Measurements from ENCODE around the gene SLC6A20.

Gene SLC6A20

DNA sequence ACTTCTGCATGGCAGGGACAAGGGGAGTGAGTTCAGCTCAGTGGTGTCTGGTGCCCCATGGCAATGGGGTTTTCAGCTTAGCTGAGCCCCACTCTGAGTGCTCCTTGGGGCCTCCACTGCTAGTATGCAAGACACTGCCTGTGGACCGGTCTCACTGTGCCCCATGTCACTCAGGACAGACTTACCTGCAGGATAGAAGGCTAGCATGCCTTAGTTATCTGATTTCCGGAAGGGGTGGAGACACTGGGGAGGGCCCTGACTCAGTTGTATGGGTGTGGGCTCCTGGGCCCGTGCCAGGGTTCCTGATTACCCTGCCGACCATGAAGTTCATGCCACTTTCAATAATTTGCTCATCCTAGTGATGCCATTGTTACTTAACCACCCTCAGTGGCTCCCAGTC, 4.3 kb upstream of the SLC6A20 start:
- DNase-seq: no peak

GRCh38 chr3:45799586-45799985, 3.2 kb upstream of the SLC6A20 start:
- DNase-seq: no peak

GRCh38 chr3:45798034-45798433, 1.7 kb upstream of the SLC6A20 start:
- DNase-seq: no peak

GRCh38 chr3:45796902-45797637, 734 bp upstream of the SLC6A20 start:
- no peak for DNase-seq

DNA sequence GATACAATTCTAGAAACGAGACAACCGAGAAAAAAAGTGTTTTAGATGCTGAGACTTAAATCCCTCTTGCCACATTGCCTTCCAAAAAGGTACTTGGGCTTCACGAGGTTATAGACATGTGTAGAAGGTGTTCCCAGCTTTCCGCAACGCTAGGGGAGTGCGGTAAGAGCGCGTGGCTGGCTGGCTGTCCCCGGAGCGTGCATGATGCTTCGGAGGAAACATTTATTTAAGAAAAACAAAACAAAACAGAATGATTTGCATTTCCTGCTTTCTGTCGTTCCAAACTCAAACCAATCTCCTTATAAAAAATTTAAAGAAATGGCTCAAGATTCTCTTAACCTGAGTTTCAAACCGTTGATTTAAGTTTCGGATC, 841 bp downstream of the SLC6A20 start:
- no peak for DNase-seq

- no peak for DNase-seq
These were observed 1.7 kb downstream of the SLC6A20 start for GRCh38 chr3:45794660-45795059.

DNA sequence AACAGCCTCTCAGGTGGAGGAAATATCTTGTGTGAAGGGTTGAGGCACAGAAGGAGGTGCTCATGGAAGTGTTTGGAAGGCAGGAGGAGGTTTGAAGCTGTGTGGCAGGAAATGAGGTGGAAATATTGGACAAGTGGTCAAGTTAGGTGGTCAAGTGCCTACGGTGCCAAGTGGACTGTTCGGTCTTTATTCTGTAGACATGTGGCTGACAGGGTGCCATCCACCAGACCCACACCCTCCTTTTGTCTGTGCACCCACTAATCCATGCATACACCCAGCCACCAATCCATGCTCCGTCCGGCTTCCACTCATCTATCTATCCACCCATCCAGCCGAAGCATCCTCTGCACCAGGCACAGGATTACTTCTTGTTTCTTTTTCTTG, 2.2 kb downstream of the SLC6A20 start:
- DNase-seq: no peak

GRCh38 chr3:45793482-45794176, 2.7 kb downstream of the SLC6A20 start:
- DNase-seq: no peak

- no peak for DNase-seq
These were observed 3.7 kb downstream of the SLC6A20 start for GRCh38 chr3:45792516-45793172.

DNA sequence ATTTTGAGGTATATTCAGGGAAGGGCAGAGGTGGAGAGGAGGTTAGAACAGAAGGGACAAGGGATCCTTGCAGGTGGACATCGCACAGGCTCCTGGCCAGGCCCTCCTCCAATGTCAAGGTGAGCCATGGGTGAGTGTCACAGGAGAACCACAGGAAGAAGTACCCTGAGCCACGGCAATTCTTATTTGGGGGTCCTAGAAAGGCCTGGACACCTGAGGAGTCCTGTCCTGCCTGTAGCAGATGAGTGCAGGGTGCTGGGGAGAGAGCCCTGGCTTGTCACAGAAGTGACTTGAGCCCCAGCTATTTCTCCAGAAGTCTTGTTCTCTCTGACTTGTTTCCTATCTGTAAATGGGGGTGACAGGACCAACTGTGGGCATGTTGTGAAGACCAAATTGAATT, 4.3 kb downstream of the SLC6A20 start:
- no peak for DNase-seq

- no peak for DNase-seq
These were observed 5.7 kb downstream of the SLC6A20 start for GRCh38 chr3:45790596-45790995.

GRCh38 chr3:45789235-45789812, 7.0 kb downstream of the SLC6A20 start:
- no peak for DNase-seq

DNA sequence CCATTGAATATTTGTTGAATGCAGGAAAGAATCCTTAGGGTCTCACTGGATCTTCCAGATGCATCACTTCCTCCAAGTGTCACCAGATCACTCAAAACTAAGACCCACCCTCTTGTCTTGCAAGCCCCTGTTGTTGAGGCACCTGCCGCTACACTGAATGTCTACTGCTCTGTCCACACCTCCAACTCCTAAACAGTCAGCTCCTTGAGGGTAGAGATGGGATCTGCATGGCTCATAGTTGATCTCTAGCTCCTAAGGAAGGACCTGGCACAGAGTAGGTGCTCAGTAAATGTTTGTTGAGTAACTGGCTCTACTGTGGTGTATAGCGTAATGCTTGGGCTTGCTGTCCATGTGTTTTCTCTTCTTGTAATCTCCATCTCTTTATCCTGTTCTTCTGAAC, 8.8 kb downstream of the SLC6A20 start:
- DNase-seq: no peak

- no peak for DNase-seq
These were observed 9.4 kb downstream of the SLC6A20 start for GRCh38 chr3:45786801-45787495.

- no peak for DNase-seq
These were observed 10.7 kb downstream of the SLC6A20 start for GRCh38 chr3:45785605-45786150.

GRCh38 chr3:45783667-45784066, 12.7 kb downstream of the SLC6A20 start:
- DNase-seq: no peak

DNA sequence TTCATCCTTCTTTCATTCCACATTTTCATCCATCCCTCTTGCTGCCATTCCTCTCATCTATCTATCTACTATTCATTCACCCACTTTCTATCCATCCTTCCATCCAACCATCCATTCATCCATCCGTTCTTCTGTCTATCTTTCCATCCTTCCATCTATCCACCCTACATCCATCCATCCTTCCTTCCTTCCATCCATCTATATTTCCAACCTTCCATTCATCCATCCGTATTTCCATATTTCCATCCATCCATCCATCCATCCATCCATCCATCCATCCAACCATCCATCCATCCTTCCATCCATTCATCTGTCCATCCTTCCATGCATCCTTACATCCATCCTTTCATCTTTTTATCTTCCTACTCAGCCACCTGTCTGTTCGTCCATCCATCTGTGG, 14.0 kb downstream of the SLC6A20 start:
- no peak for DNase-seq

GRCh38 chr3:45781841-45782240, 14.5 kb downstream of the SLC6A20 start:
- DNase-seq: no peak

GRCh38 chr3:45781271-45781670, 15.1 kb downstream of the SLC6A20 start:
- no peak for DNase-seq

DNA sequence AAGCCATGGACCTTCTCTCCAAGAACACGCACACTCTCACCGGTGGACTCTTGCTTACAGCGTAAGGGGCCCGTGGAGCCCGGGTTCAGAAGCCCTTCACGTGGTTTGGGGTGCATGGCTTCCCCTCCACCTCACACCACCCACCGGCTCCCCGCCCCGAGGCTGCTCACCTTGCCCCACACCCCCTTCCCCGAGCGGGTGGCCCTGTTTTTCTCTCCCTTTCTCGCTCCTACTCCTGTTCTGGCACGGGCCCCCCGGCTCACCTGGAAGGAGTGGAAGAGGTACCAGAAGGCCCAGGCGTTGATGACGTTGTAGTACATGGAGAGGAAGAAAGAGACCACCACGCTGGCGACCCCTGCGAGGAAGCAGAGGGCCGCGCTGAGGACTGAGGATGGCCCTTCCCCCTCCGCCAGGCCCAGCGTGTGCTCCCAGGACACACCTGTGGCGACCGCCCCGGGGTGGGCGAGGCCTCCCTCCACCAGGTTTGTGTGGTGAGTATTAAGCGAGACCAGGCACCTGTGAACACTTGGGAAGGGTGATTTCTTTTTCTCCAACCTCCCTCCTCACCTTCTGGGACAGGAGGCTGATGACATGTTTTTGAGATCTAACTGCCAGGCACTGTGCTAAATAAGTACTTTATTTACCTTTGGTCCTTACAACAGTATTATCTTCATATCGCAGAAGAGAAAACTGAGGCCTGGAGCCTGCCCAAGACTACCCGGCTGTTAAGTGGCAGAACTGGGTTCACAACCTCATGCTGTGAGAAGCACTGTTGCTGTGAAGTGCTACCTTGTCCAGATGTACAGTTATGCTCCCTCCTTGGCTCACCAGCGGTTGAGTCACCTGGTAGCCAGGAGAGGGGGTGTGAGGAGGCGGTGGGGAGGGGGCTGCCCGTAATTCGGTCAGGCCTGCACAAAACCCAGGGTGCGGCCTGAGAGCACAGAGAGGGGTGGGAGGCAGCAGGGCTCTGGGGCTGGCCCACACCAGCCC, 16.3 kb downstream of the SLC6A20 start:
- DNase-seq: no peak

DNA sequence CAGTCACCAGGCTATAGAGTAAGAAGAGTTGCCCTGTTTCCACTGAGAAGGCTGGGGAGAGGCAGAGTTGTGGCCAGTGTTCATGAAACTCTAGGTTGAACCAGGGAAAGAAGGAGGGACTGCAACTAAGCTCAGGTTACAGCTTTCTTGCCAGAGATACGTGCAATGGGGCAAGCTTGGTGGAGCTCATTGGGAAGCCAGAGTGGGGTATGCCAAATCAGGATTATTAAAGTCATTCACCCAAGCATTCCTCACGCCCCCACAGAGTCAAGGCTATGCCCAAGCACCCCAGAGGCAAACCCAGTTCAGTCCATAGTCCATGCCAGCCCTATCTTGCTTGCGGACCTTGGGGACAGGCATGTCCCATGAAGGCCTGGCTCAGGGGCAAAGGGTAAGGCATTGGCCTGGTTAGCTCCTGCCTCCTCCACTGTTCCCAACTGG, 17.6 kb downstream of the SLC6A20 start:
- DNase-seq: no peak

Measured in activated gamma-delta T cell treated with Interleukin-2 at 50 U/mL for 16 hours (primary cell).